WTC11 (cell line): ENCODE data around the gene TMEM183A. TPM values are rescaled to one million over a fixed set of nuclear protein-coding genes. Genes with fewer than 3 reads are reported as not detected.

ENCODE experiments used
- ATAC-seq: fragments of 200-7000 bp; cut with Tn5 transposase; 2 replicates; pipeline ENCODE4 v1.10.0; 2021; ENCODE audit warnings: mild to moderate bottlenecking, moderate library complexity
- CTCF ChIA-PET: fragments of 300-600 bp; sonication (Branson Sonifier 250); formaldehyde crosslinking; loops from one replicate; lab custom pipeline; 2021; ENCODE audit warnings: antibody characterized with exemption; lab: Charles Lee
- POLR2A ChIA-PET: fragments of 350-600 bp; sonication (Branson Sonifier 250); formaldehyde crosslinking; loops from one replicate; lab custom pipeline; 2021; ENCODE audit warnings: antibody characterized with exemption; lab: Charles Lee
- DNase-seq: peaks from one replicate; pipeline ENCODE4 v3.0.0; 2021; ENCODE audit warnings: low spot score
- H3K27ac Mint-ChIP-seq: 2 replicates; pipeline ENCODE4 v1.8.0; 2021; ENCODE audit warnings: mixed read lengths
- H3K27me3 Mint-ChIP-seq: 2 replicates; pipeline ENCODE4 v1.8.0; 2021; ENCODE audit warnings: low read depth, mild to moderate bottlenecking, moderate library complexity, mixed read lengths
- H3K36me3 Mint-ChIP-seq: 2 replicates; pipeline ENCODE4 v1.8.0; 2021; ENCODE audit warnings: mixed read lengths
- H3K4me1 Mint-ChIP-seq: 2 replicates; pipeline ENCODE4 v1.8.0; 2022; ENCODE audit warnings: mixed read lengths
- H3K4me3 Mint-ChIP-seq: 2 replicates; pipeline ENCODE4 v1.8.0; 2021; ENCODE audit warnings: mild to moderate bottlenecking, moderate library complexity, mixed read lengths
- H3K9me3 Mint-ChIP-seq: 2 replicates; pipeline ENCODE4 v1.8.0; 2021; ENCODE audit warnings: mixed read lengths
- ATF1 ChIP-seq: sonication (generic); formaldehyde crosslinking; IDR thresholded peaks from 2 replicates; pipeline ENCODE4 v1.8.1; 2023; ENCODE audit warnings: mild to moderate bottlenecking, moderate library complexity, missing genetic modification reagents
- ELF4 ChIP-seq: sonication (generic); formaldehyde crosslinking; IDR thresholded peaks from 2 replicates; pipeline ENCODE4 v1.8.1; 2022; ENCODE audit warnings: low read depth, mild to moderate bottlenecking, moderate library complexity, missing genetic modification reagents
- ESRRA ChIP-seq: sonication (generic); formaldehyde crosslinking; IDR thresholded peaks from 2 replicates; pipeline ENCODE4 v1.8.1; 2022; ENCODE audit warnings: mild to moderate bottlenecking, missing genetic modification reagents, borderline replicate concordance
- FOXJ3 ChIP-seq: sonication (generic); formaldehyde crosslinking; IDR thresholded peaks from 2 replicates; pipeline ENCODE4 v1.9.0; 2021; ENCODE audit warnings: missing genetic modification reagents, mild to moderate bottlenecking, borderline replicate concordance
- FOXK1 ChIP-seq: sonication (generic); formaldehyde crosslinking; IDR thresholded peaks from 2 replicates; pipeline ENCODE4 v1.8.0; 2022; ENCODE audit warnings: mild to moderate bottlenecking, moderate library complexity, missing genetic modification reagents
- MXD4 ChIP-seq: fragments of 250-450 bp; sonication (Bioruptor Pico); IDR thresholded peaks from 2 replicates; pipeline ENCODE4 v1.8.0; 2021; ENCODE audit warnings: mild to moderate bottlenecking, moderate library complexity, borderline replicate concordance
- NFATC4 ChIP-seq: fragments of 250-450 bp; sonication (Bioruptor Pico); IDR thresholded peaks from 2 replicates; pipeline ENCODE4 v1.9.0; 2021; ENCODE audit warnings: mild to moderate bottlenecking
- NFYB ChIP-seq: sonication (generic); formaldehyde crosslinking; conservative IDR thresholded peaks from 2 replicates; pipeline ENCODE4 v1.8.0; 2022; ENCODE audit warnings: low read depth, missing genetic modification reagents
- SMAD3 ChIP-seq: sonication (generic); formaldehyde crosslinking; IDR thresholded peaks from 2 replicates; pipeline ENCODE4 v1.8.0; 2022; ENCODE audit warnings: missing genetic modification reagents, mild to moderate bottlenecking, borderline replicate concordance
- SMAD4 ChIP-seq: sonication (generic); formaldehyde crosslinking; IDR thresholded peaks from 2 replicates; pipeline ENCODE4 v1.8.0; 2022; ENCODE audit warnings: mild to moderate bottlenecking, missing genetic modification reagents
- ZNF138 ChIP-seq: sonication (generic); formaldehyde crosslinking; conservative IDR thresholded peaks from 2 replicates; pipeline ENCODE4 v1.8.1; 2022; ENCODE audit warnings: mild to moderate bottlenecking, moderate library complexity, missing genetic modification reagents
- ZNF416 ChIP-seq: fragments of 250-450 bp; sonication (Bioruptor Pico); IDR thresholded peaks from 2 replicates; pipeline ENCODE4 v1.9.0; 2021; ENCODE audit warnings: mild to moderate bottlenecking, inconsistent platforms
- ZNF671 ChIP-seq: fragments of 250-450 bp; sonication (Bioruptor Pico); IDR thresholded peaks from 2 replicates; pipeline ENCODE4 v1.8.0; 2021; ENCODE audit warnings: mild to moderate bottlenecking
- total RNA-seq: library from RNA; stranded (reverse); gene quantifications from 3 replicates; pipeline ENCODE4 v1.2.3, GENCODE V29; 2021
- TF ChIP-seq, protein P1 (sequence below): sonication (generic); formaldehyde crosslinking; IDR thresholded peaks from 2 replicates; pipeline ENCODE4 v1.8.1; 2023; ENCODE audit warnings: mild to moderate bottlenecking, moderate library complexity, missing genetic modification reagents
- TF ChIP-seq, protein P2 (sequence below): sonication (generic); formaldehyde crosslinking; IDR thresholded peaks from 2 replicates; pipeline ENCODE4 v1.8.1; 2023; ENCODE audit warnings: mild to moderate bottlenecking, missing genetic modification reagents, moderate library complexity
- TF ChIP-seq, protein P3 (sequence below): sonication (generic); formaldehyde crosslinking; IDR thresholded peaks from 2 replicates; pipeline ENCODE4 v1.8.0; 2022; ENCODE audit warnings: mild to moderate bottlenecking, missing genetic modification reagents
- TF ChIP-seq, protein P4 (sequence below): fragments of 250-450 bp; sonication (Bioruptor Pico); IDR thresholded peaks from 2 replicates; pipeline ENCODE4 v1.9.0; 2021; ENCODE audit warnings: moderate library complexity, mild to moderate bottlenecking, inconsistent platforms, borderline replicate concordance
- TF ChIP-seq, protein P5 (sequence below): sonication (generic); formaldehyde crosslinking; IDR thresholded peaks from 2 replicates; pipeline ENCODE4 v1.8.1; 2022; ENCODE audit warnings: low read depth, missing genetic modification reagents, borderline replicate concordance
- TF ChIP-seq, protein P6 (sequence below): sonication (generic); formaldehyde crosslinking; conservative IDR thresholded peaks from 2 replicates; pipeline ENCODE4 v1.8.1; 2022; ENCODE audit warnings: mild to moderate bottlenecking, missing genetic modification reagents
- TF ChIP-seq, protein P7 (sequence below): sonication (generic); formaldehyde crosslinking; IDR thresholded peaks from 2 replicates; pipeline ENCODE4 v1.8.0; 2023; ENCODE audit warnings: missing genetic modification reagents, mild to moderate bottlenecking, borderline replicate concordance
- TF ChIP-seq, protein P8 (sequence below): sonication (generic); formaldehyde crosslinking; IDR thresholded peaks from 2 replicates; pipeline ENCODE4 v1.8.1; 2022; ENCODE audit warnings: mild to moderate bottlenecking, missing genetic modification reagents, moderate library complexity, borderline replicate concordance

The TMEM183A gene
- total RNA-seq, 1 experiment from 2014 or later, result 108 TPM

DNA sequence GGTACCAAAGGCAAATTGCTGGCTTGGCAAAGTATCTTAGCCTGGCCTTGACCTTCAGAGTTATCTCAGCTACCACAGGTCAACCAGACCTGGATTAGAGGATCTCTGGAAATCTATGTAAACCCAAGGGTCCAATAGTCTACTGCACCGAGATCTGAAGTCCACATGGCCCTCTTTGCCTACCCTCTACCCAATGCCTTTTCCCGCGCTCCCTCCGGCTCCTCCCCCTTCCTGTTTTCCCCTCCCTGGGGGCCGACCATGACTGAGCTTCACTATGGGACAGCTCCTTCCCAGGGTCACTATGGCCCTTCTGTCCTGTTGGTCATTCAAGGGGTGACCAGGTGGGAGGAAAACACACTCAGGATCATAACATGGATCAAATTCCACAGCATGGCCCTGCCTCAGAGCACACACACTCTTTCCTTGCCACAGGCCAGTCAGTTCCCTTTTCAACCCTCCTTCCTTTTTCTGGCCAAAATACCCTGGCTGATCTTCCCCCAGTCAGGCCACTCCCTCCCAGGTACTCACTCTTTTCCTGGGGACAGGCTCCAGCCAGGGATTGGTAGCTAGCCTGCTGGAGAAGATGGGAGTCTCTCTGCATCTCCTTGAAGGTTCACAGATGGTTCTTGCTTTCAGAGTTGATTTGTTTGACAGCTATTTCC is 19.1 kb upstream of the TMEM183A start (continued):
- TF ChIP-seq, protein P1, sequence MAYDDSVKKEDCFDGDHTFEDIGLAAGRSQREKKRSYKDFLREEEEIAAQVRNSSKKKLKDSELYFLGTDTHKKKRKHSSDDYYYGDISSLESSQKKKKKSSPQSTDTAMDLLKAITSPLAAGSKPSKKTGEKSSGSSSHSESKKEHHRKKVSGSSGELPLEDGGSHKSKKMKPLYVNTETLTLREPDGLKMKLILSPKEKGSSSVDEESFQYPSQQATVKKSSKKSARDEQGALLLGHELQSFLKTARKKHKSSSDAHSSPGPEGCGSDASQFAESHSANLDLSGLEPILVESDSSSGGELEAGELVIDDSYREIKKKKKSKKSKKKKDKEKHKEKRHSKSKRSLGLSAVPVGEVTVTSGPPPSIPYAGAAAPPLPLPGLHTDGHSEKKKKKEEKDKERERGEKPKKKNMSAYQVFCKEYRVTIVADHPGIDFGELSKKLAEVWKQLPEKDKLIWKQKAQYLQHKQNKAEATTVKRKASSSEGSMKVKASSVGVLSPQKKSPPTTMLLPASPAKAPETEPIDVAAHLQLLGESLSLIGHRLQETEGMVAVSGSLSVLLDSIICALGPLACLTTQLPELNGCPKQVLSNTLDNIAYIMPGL, result no peak
- TF ChIP-seq, protein P2, sequence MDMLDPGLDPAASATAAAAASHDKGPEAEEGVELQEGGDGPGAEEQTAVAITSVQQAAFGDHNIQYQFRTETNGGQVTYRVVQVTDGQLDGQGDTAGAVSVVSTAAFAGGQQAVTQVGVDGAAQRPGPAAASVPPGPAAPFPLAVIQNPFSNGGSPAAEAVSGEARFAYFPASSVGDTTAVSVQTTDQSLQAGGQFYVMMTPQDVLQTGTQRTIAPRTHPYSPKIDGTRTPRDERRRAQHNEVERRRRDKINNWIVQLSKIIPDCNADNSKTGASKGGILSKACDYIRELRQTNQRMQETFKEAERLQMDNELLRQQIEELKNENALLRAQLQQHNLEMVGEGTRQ (CRISPR knock-in tag), result no peak

DNA sequence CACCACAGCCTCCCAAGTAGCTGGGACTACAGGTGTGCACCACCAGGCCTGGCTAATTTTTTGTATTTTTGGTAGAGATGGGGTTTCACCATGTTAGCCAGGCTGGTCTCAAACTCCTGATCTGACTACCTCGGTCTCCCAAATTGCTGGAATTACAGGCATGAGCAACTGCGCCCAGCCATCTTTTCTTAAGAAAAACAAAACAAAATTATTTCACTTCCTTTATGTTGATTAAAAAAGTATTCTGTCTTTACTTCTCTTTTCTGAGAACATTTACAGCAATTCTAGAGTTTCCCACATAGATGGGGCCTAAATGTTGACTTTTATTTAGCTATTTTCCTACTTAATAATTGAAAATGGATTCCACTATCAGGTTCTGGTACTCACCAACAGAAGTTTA is 17.3 kb upstream of the TMEM183A start:
- H3K4me3 Mint-ChIP-seq, result no peak overlapping the region
- peaks cover 9% of the 10 kb centered on the region for H3K9me3 Mint-ChIP-seq
- peaks cover 5% of the 10 kb centered on the region for H3K4me1 Mint-ChIP-seq
- H3K27ac Mint-ChIP-seq, result no peak overlapping the region
- ChIA-PET POLR2A (no interaction called here), CTCF (interaction anchor here (0.7 kb wide), 1 partner anchor 11 kb away, joined by 5 read pairs; no protein-coding TSS in a partner anchor)
- DNase-seq, result no peak
- TF ChIP-seq NFYB (no peak), ZNF138 (CRISPR knock-in tag) (no peak), SMAD4 (no peak)
- TF ChIP-seq, protein P3, sequence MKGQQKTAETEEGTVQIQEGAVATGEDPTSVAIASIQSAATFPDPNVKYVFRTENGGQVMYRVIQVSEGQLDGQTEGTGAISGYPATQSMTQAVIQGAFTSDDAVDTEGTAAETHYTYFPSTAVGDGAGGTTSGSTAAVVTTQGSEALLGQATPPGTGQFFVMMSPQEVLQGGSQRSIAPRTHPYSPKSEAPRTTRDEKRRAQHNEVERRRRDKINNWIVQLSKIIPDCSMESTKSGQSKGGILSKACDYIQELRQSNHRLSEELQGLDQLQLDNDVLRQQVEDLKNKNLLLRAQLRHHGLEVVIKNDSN, result no peak
- TF ChIP-seq, protein P4, sequence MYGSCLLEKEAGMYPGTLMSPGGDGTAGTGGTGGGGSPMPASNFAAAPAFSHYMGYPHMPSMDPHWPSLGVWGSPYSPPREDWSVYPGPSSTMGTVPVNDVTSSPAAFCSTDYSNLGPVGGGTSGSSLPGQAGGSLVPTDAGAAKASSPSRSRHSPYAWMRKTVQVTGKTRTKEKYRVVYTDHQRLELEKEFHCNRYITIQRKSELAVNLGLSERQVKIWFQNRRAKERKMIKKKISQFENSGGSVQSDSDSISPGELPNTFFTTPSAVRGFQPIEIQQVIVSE, result no peak
- no peak for ATAC-seq
- no peaks in the 10 kb centered on the region for H3K36me3 Mint-ChIP-seq
- H3K27me3 Mint-ChIP-seq, result peaks cover 20% of the 10 kb centered on the region

DNA sequence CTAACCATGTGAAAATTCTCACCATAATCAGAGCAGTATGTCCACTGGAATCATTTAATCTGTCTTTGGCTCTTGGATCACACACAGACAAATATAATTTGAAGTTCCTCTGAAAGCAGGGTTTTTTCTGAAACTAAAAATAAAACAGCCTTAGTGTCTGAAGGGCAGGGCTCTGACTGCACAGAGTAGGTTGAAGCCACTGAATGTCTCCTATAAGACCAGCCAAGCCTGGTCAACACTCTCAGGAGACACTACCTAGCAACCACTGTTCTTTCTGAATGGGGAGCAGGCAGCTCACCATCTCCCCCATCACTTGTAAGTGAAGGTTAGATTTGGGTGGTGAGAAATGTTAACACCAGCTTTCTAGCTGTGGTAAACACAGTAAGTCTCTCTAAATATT is 16.1 kb upstream of the TMEM183A start:
- POLR2A ChIA-PET, result no interaction called here
- Mint-ChIP-seq H3K27me3 (peaks cover 12% of the 10 kb centered on the region), H3K36me3 (no peaks in the 10 kb centered on the region), H3K4me1 (peaks cover 16% of the 10 kb centered on the region), H3K27ac (no peak overlapping the region), H3K9me3 (peaks cover 9% of the 10 kb centered on the region), H3K4me3 (no peak overlapping the region)
- no peak for DNase-seq
- CTCF ChIA-PET, result interaction anchor here (0.6 kb wide), 1 partner anchor 347 kb away, joined by 5 read pairs; no protein-coding TSS in a partner anchor
- no peak for ATAC-seq
- TF ChIP-seq ZNF671 (no peak), FOXJ3 (no peak), ZNF416 (CRISPR knock-in tag) (no peak), ESRRA (CRISPR knock-in tag) (no peak), NFYB (no peak), SMAD3 (no peak), ZNF138 (CRISPR knock-in tag) (no peak), NFATC4 (CRISPR knock-in tag) (no peak), MXD4 (CRISPR knock-in tag) (no peak), FOXK1 (CRISPR knock-in tag) (no peak), ATF1 (no peak), ELF4 (no peak)
- TF ChIP-seq, protein P5, sequence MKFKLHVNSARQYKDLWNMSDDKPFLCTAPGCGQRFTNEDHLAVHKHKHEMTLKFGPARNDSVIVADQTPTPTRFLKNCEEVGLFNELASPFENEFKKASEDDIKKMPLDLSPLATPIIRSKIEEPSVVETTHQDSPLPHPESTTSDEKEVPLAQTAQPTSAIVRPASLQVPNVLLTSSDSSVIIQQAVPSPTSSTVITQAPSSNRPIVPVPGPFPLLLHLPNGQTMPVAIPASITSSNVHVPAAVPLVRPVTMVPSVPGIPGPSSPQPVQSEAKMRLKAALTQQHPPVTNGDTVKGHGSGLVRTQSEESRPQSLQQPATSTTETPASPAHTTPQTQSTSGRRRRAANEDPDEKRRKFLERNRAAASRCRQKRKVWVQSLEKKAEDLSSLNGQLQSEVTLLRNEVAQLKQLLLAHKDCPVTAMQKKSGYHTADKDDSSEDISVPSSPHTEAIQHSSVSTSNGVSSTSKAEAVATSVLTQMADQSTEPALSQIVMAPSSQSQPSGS (CRISPR knock-in tag), result no peak
- TF ChIP-seq, protein P6, sequence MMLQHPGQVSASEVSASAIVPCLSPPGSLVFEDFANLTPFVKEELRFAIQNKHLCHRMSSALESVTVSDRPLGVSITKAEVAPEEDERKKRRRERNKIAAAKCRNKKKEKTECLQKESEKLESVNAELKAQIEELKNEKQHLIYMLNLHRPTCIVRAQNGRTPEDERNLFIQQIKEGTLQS (CRISPR knock-in tag), result no peak
- TF ChIP-seq, protein P7, sequence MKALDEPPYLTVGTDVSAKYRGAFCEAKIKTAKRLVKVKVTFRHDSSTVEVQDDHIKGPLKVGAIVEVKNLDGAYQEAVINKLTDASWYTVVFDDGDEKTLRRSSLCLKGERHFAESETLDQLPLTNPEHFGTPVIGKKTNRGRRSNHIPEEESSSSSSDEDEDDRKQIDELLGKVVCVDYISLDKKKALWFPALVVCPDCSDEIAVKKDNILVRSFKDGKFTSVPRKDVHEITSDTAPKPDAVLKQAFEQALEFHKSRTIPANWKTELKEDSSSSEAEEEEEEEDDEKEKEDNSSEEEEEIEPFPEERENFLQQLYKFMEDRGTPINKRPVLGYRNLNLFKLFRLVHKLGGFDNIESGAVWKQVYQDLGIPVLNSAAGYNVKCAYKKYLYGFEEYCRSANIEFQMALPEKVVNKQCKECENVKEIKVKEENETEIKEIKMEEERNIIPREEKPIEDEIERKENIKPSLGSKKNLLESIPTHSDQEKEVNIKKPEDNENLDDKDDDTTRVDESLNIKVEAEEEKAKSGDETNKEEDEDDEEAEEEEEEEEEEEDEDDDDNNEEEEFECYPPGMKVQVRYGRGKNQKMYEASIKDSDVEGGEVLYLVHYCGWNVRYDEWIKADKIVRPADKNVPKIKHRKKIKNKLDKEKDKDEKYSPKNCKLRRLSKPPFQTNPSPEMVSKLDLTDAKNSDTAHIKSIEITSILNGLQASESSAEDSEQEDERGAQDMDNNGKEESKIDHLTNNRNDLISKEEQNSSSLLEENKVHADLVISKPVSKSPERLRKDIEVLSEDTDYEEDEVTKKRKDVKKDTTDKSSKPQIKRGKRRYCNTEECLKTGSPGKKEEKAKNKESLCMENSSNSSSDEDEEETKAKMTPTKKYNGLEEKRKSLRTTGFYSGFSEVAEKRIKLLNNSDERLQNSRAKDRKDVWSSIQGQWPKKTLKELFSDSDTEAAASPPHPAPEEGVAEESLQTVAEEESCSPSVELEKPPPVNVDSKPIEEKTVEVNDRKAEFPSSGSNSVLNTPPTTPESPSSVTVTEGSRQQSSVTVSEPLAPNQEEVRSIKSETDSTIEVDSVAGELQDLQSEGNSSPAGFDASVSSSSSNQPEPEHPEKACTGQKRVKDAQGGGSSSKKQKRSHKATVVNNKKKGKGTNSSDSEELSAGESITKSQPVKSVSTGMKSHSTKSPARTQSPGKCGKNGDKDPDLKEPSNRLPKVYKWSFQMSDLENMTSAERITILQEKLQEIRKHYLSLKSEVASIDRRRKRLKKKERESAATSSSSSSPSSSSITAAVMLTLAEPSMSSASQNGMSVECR, result no peak
- TF ChIP-seq, protein P8, sequence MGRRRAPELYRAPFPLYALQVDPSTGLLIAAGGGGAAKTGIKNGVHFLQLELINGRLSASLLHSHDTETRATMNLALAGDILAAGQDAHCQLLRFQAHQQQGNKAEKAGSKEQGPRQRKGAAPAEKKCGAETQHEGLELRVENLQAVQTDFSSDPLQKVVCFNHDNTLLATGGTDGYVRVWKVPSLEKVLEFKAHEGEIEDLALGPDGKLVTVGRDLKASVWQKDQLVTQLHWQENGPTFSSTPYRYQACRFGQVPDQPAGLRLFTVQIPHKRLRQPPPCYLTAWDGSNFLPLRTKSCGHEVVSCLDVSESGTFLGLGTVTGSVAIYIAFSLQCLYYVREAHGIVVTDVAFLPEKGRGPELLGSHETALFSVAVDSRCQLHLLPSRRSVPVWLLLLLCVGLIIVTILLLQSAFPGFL (CRISPR knock-in tag), result no peak
